CD4-positive, alpha-beta T cell treated with Interleukin-15 for 1 hour (primary cell): Measurements from ENCODE around the gene NSUN6.
"Not testable (repeated sequence)": the region's sequence is repeated elsewhere in the genome, so short reads cannot be mapped to it uniquely, and the experiment has no call there.

Experiments
- DNase-seq: peaks from one replicate; pipeline ENCODE4 v3.0.0-alpha.2; 2020

Gene NSUN6

GRCh38 chr10:18659125-18659818 is 7.9 kb upstream of the NSUN6 start, which contains the start of gene ARL5B:
Gene ARL5B (plus strand): TSS chr10:18659431. CDS start chr10:18659638, 207 bp downstream.
- DNase-seq: peak; percentile 97

DNA sequence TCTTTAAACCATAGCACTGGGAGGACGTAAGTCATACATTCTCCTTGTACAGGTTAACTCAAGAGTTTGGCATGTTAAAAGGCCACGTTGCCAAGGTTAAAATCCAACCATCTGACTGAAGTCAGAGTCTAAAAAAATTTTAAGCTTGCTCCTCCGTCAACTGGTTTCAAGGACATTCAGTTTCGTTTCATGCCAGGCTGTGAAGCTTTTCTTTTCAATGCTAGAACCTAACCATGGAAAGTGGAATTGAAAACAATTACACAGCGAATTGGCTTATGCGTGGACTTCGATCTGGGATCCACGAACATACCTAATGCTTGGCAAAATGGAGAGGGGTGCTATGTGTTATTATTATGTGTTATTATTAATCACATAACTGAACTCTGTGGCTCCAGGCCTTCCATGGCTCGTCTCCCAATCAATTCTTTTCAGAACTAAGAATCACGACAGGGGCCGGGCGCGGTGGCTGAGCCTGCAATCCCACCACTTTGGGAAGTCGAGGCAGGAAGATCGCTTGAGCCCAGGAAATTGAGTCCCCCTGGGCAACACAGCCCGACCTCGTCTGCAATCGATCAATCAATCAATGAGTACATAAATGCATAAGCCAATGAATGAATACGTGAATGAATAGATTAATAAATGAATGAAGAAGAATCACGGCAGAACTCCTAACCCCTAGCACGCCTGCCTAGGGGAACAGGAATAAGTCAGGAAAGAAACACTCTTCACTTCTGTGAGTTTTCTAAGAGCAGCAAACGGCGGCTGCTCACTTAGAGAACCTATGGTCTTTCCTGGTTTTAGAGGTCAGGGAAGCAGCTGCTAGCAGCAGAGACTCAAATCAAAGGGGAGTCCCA is 7.1 kb upstream of the NSUN6 start:
- no peak for DNase-seq

- DNase-seq: no peak
These were observed 5.3 kb upstream of the NSUN6 start for GRCh38 chr10:18656724-18657123.

DNA sequence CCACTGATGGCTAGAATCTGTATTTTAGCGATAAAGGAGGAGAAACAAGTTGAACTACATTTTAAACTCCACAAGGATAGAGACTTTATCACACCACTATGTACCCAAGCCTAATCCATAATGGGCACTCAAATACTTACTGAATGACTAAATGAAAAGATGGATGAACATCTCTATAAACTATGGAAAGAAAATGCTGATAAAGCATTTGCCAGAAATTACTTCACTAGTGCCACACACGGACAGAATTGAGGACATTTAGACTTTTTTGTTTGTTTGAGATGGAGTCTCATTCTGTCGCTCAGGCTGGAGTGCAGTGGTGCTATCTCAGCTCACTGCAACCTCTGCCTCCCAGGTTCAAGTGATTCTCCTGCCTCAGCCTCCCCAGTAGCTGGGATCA is 1.7 kb upstream of the NSUN6 start:
- DNase-seq: no peak

DNA sequence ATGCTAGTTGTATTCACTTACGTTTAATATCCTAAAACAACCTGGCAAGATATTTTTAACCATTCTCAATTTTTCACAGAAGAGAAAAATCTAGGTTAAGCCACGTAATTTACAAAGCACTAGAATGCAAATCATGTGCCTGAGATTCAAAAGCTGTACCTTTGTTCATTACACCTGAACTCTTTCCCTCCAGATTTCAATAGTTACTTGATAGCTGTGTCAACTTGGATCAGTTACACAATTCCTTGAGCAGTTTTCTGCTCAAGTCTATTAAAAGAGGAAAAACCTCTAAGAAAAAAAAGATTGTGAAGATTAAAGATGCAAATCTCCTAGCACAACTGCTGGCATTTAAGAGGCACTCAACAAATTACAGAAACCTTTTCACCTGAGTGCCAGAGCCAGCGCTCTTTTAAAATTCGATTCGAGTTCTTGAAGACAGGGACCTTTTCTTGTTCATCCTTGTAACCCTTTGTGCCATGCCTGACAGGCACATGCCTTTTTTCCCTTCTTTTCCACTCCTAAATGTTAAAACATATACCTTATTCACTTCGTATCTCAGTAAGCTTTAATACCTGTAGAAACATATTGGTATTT is 886 bp downstream of the NSUN6 start:
- DNase-seq: no peak

- DNase-seq: no peak
These were observed 1.9 kb downstream of the NSUN6 start for GRCh38 chr10:18649364-18649959.

- no peak for DNase-seq
These were observed 3.4 kb downstream of the NSUN6 start for GRCh38 chr10:18647945-18648344.

DNA sequence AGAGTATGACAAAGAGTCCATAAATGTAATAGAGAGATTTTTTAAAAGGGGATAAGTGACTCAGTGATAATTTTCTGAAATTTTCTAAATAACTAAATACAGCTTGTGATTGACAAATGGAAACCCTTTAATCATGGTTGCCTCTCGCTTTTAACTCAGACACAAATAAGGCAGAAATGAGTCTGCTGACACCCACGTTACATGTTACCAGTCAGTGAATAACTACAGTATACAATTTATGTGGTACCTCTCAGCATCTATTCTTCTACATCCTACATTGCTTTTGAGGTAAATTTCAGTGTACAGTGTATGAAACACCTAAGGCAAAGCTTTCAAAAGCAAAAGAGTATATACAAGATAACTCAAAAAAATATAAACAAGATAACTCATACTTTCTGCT is 4.2 kb downstream of the NSUN6 start:
- DNase-seq: no peak

DNA sequence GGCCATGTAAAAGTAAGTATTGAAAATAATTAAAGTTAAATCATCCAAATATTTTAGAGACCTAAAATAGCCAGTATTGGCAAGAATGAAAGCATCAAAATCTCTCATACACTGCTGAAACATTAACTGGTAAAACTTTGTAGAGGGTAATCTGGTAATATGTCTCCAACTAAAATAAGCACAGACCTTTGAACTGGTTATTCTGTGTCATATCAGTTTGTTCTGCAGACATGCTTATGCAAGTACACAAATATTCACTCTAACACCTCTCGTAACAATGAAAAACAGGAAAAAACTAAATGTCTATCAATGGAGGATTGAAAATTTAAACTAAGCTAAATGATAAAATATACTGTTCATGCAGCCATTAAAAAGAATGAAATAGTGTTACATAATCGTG is 11.7 kb downstream of the NSUN6 start:
- DNase-seq: not testable (repeated sequence)

GRCh38 chr10:18637400-18637799 is 14.0 kb downstream of the NSUN6 start:
- not testable (repeated sequence) for DNase-seq

- no peak for DNase-seq
These were observed 15.4 kb downstream of the NSUN6 start for GRCh38 chr10:18635995-18636394.

DNA sequence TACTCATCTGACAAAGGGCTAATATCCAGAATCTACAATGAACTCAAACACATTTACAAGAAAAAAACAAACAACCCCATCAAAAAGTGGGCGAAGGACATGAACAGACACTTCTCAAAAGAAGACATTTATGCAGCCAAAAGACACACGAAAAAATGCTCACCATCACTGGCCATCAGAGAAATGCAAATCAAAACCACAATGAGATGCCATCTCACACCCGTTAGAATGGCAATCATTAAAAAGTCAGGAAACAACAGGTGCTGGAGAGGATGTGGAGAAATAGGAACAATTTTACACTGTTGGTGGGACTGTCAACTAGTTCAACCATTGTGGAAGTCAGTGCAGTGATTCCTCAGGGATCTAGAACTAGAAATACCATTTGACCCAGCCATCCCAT is 18.9 kb downstream of the NSUN6 start:
- DNase-seq: not testable (repeated sequence)

DNA sequence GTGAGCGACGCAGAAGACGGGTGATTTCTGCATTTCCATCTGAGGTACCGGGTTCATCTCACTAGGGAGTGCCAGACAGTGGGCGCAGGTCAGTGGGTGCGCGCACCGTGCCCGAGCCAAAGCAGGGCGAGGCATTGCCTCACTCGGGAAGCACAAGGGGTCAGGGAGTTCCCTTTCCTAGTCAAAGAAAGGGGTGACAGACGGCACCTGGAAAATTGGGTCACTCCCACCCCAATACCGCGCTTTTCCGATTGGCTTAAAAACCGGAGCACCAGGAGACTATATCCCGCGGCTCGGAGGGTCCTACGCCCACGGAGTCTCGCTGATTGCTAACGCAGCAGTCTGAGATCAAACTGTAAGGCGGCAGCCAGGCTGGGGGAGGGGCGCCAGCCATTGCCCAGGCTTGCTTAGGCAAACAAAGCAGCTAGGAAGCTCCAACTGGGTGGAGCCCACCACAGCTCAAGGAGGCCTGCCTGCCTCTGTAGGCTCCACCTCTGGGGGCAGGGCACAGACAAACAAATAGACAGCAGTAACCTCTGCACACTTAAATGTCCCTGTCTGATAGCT is 23.9 kb downstream of the NSUN6 start:
- DNase-seq: peak; percentile 82

GRCh38 chr10:18625886-18626285 is 25.5 kb downstream of the NSUN6 start:
- no peak for DNase-seq

DNA sequence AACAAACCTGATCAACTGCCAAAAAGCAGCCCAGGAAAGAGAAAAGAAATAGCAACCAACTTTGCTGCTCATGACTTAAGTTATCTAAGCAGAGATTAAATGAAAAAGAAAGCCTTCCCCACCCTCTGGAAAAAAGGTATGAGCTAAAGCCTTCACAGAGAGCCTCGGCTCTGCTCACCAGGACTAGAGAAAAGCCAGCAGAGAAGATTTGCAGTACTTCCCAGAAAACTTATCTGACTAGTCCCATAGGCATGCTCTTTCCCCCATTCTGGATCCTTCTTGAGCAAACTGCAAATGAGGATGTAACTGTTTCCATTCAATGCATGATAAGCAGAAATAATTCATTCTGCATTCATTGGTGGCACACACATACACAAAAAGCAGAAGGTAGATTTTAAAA is 27.7 kb downstream of the NSUN6 start:
- DNase-seq: not testable (repeated sequence)

GRCh38 chr10:18620856-18621255 is 30.5 kb downstream of the NSUN6 start:
- no peak for DNase-seq

DNA sequence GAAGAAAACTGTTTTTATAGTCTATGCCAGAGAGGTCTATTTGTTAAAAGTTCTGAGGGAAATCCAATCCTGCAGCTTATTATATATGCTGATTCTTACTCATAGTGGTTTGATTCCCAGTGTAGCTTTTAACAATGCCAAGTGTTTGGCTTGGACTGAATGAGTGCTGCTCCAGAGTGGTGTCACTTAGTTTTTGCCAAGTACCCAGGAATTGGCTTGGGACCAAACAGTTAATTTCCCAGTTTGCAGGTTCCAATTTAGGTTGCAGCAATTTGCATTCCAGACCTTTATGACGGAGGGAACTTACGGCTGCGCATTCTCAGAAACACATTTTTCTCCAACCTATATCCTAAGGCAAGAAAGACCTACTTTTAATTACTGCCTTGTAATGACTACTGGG is 32.4 kb downstream of the NSUN6 start:
- DNase-seq: no peak

- DNase-seq: no peak
These were observed 35.0 kb downstream of the NSUN6 start for GRCh38 chr10:18616337-18616736.

- DNase-seq: no peak
These were observed 35.8 kb downstream of the NSUN6 start for GRCh38 chr10:18615618-18616017.

DNA sequence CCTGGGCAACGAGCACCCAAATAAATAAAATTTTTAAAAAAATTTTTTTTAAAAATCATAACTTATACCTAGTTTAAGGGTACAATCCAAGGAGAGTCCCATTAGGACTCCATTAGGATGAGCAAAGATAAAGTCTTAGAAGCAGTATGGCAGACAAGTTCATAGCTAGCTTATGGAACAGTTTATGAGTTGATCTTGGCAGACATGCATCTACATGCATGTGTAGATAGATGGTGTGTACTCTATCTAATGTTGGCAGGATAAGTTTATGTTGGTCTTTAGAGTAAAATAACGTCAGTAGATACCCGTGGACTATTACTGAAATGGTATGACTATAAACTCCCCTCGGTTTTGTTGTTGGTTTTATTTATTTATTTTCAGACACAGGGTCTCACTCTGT is 40.2 kb downstream of the NSUN6 start:
- DNase-seq: no peak

- DNase-seq: no peak
These were observed 40.9 kb downstream of the NSUN6 start for GRCh38 chr10:18610517-18610916.

DNA sequence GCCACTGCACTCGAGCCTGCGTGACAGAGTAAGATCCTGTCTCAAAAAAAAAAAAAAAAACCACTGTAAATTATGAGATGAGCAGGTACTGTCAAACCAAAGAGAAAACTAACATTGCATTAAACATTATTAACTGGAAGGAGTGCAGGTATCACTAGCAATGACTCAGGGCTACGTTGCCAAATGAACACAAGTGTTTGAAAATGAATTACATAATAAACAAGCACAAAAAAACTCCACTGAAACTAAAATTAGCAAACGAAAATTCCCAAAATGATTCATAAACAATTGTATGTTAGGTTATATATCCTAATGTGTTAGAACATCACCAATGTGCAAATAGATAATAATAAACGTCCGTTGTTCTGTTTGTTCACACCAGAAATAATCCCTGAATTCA is 42.8 kb downstream of the NSUN6 start:
- DNase-seq: no peak
